Panc1 (cell line): ENCODE results near the gene RAB42.
A peak's percentile ranks its signal among the peaks of the same experiment; 100 is the strongest.

Experiments
- POLR2AphosphoS5 ChIP-seq: IDR thresholded peaks from 2 replicates; pipeline ENCODE4 v1.6.1; 2012; ENCODE audit warnings: mild to moderate bottlenecking, low read depth, low read length, moderate library complexity
- SIN3A ChIP-seq: IDR thresholded peaks from 2 replicates; pipeline ENCODE4 v1.6.1; 2012; ENCODE audit warnings: low read depth, mild to moderate bottlenecking, low read length, moderate library complexity, borderline replicate concordance; ENCODE audit not compliant: insufficient read depth
- TF ChIP-seq, protein P1 (sequence below): fragments of 450-650 bp; IDR thresholded peaks from 2 replicates; pipeline ENCODE4 v1.5.1; 2017; ENCODE audit warnings: mild to moderate bottlenecking
- TF ChIP-seq, protein P2 (sequence below), 2 experiments: IDR thresholded peaks; 2 replicates each; pipeline ENCODE4 v1.6.1; 2011 to 2012; ENCODE audit warnings: low read depth in 2 of 2, control low read depth in 1 of 2, low read length in 1 of 2, mild to moderate bottlenecking in 1 of 2, moderate library complexity in 1 of 2; ENCODE audit not compliant: insufficient read depth in 1 of 2

DNA sequence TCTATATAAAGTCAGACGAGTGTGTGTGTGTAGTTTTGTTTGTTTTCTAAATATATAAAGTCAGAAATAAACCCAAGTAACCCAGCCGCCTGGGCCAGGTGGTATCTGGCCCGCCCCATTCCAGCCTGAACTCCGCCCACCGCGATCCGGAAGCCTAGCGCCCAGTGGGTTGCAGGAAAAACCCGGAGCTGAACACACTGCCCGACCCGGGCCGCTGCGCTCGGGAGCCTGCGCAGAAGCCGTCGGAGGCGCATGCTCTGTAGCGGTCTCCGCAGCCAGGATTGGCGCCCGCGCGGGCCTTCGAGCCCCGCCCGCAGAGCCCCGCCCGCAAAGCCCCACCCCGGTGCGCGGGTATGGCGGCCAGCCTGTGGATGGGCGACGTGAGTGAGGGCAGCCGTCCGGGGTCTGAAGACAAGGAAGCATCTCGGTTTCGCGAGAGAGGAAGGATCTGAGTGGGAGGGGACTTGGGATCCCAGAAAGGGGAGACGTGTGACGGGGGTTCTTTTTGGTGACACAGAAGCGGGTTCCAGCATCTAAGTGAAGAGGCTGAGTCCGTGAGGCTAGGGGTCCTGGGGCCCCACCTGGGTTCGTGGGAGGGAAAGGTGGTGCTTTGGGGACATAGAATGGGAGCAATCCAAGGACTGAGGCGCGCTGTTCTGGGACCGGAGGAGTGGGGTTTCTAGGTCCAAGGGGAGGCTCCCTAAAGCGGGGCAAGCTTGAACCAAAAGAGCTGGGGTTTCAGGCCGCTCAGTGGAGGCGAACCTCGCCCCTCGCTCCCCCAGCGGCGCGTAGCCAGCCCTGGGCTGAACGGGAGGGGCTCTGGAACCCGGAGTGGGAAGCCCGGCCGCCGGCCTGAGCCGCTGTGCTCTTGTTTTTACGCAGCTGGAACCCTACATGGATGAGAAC is 39.1 kb upstream of the RAB42 start, which contains the start of gene TRNAU1AP:
- TF ChIP-seq, protein P1, sequence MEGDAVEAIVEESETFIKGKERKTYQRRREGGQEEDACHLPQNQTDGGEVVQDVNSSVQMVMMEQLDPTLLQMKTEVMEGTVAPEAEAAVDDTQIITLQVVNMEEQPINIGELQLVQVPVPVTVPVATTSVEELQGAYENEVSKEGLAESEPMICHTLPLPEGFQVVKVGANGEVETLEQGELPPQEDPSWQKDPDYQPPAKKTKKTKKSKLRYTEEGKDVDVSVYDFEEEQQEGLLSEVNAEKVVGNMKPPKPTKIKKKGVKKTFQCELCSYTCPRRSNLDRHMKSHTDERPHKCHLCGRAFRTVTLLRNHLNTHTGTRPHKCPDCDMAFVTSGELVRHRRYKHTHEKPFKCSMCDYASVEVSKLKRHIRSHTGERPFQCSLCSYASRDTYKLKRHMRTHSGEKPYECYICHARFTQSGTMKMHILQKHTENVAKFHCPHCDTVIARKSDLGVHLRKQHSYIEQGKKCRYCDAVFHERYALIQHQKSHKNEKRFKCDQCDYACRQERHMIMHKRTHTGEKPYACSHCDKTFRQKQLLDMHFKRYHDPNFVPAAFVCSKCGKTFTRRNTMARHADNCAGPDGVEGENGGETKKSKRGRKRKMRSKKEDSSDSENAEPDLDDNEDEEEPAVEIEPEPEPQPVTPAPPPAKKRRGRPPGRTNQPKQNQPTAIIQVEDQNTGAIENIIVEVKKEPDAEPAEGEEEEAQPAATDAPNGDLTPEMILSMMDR, result no peak
- TF ChIP-seq, protein P2, sequence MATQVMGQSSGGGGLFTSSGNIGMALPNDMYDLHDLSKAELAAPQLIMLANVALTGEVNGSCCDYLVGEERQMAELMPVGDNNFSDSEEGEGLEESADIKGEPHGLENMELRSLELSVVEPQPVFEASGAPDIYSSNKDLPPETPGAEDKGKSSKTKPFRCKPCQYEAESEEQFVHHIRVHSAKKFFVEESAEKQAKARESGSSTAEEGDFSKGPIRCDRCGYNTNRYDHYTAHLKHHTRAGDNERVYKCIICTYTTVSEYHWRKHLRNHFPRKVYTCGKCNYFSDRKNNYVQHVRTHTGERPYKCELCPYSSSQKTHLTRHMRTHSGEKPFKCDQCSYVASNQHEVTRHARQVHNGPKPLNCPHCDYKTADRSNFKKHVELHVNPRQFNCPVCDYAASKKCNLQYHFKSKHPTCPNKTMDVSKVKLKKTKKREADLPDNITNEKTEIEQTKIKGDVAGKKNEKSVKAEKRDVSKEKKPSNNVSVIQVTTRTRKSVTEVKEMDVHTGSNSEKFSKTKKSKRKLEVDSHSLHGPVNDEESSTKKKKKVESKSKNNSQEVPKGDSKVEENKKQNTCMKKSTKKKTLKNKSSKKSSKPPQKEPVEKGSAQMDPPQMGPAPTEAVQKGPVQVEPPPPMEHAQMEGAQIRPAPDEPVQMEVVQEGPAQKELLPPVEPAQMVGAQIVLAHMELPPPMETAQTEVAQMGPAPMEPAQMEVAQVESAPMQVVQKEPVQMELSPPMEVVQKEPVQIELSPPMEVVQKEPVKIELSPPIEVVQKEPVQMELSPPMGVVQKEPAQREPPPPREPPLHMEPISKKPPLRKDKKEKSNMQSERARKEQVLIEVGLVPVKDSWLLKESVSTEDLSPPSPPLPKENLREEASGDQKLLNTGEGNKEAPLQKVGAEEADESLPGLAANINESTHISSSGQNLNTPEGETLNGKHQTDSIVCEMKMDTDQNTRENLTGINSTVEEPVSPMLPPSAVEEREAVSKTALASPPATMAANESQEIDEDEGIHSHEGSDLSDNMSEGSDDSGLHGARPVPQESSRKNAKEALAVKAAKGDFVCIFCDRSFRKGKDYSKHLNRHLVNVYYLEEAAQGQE (IDR thresholded peaks at IDR 0.05; ENCODE audit: insufficient read depth in 1 of 2, low read depth in 2 of 2, low read length in 1 of 2), result 0 out of 4 replicates have a peak, but pooled peaks of 1 of the 2 experiments have one; percentile 22
- TF ChIP-seq POLR2AphosphoS5 (peak; percentile 78; the same call in 1 of the 2 replicates), SIN3A (peak; percentile 91)
